Activated naive CD4-positive, alpha-beta T cell treated with anti-CD3 and anti-CD28 coated beads, Interleukin-2, amount 50 U/mL, for 24 hours (primary cell): ENCODE data around the gene FAM72D.
"Not testable (repeated sequence)": the region's sequence is repeated elsewhere in the genome, so short reads cannot be mapped to it uniquely, and the experiment has no call there.

Experiments used
- H3K27ac Mint-ChIP-seq: one replicate; pipeline ENCODE4 v1.8.0; 2021; ENCODE audit warnings: mild to moderate bottlenecking, mixed read lengths
- H3K27me3 Mint-ChIP-seq: one replicate; pipeline ENCODE4 v1.8.0; 2021; ENCODE audit warnings: mixed read lengths
- H3K36me3 Mint-ChIP-seq: one replicate; pipeline ENCODE4 v1.8.0; 2021; ENCODE audit warnings: mixed read lengths
- H3K4me1 Mint-ChIP-seq: one replicate; pipeline ENCODE4 v1.8.0; 2021; ENCODE audit warnings: mixed read lengths
- H3K4me3 Mint-ChIP-seq: one replicate; pipeline ENCODE4 v1.8.0; 2021; ENCODE audit warnings: mild to moderate bottlenecking, mixed read lengths
- H3K9me3 Mint-ChIP-seq: one replicate; pipeline ENCODE4 v1.8.0; 2021; ENCODE audit warnings: mixed read lengths

FAM72D gene

GRCh38 chr1:145122344-145123061, 26.7 kb downstream of the FAM72D start:
- H3K9me3 Mint-ChIP-seq, H3K4me3 Mint-ChIP-seq, H3K27ac Mint-ChIP-seq, H3K36me3 Mint-ChIP-seq, H3K27me3 Mint-ChIP-seq, H3K4me1 Mint-ChIP-seq: not testable (repeated sequence)

- H3K27me3 Mint-ChIP-seq, H3K9me3 Mint-ChIP-seq, H3K36me3 Mint-ChIP-seq, H3K4me1 Mint-ChIP-seq, H3K27ac Mint-ChIP-seq, H3K4me3 Mint-ChIP-seq: not testable (repeated sequence)
Measured at GRCh38 chr1:145123062-145123395, 27.3 kb downstream of the FAM72D start.

- H3K4me3 Mint-ChIP-seq, H3K9me3 Mint-ChIP-seq, H3K4me1 Mint-ChIP-seq, H3K27ac Mint-ChIP-seq, H3K36me3 Mint-ChIP-seq, H3K27me3 Mint-ChIP-seq: not testable (repeated sequence)
Measured at GRCh38 chr1:145123992-145124641, 28.3 kb downstream of the FAM72D start.

- H3K4me1 Mint-ChIP-seq, H3K27me3 Mint-ChIP-seq, H3K27ac Mint-ChIP-seq, H3K36me3 Mint-ChIP-seq, H3K9me3 Mint-ChIP-seq, H3K4me3 Mint-ChIP-seq: not testable (repeated sequence)
Measured at GRCh38 chr1:145125112-145125511, 29.3 kb downstream of the FAM72D start.

GRCh38 chr1:145127144-145127543, 31.4 kb downstream of the FAM72D start:
- not testable (repeated sequence) for H3K27me3 Mint-ChIP-seq, H3K27ac Mint-ChIP-seq, H3K4me1 Mint-ChIP-seq, H3K36me3 Mint-ChIP-seq, H3K4me3 Mint-ChIP-seq, H3K9me3 Mint-ChIP-seq

- H3K4me1 Mint-ChIP-seq, H3K27me3 Mint-ChIP-seq, H3K36me3 Mint-ChIP-seq, H3K9me3 Mint-ChIP-seq, H3K27ac Mint-ChIP-seq, H3K4me3 Mint-ChIP-seq: not testable (repeated sequence)
Measured at GRCh38 chr1:145128697-145129469, 33.1 kb downstream of the FAM72D start.

- H3K4me3 Mint-ChIP-seq, H3K36me3 Mint-ChIP-seq, H3K9me3 Mint-ChIP-seq, H3K27me3 Mint-ChIP-seq, H3K27ac Mint-ChIP-seq, H3K4me1 Mint-ChIP-seq: not testable (repeated sequence)
Measured at GRCh38 chr1:145134476-145134875, 38.7 kb downstream of the FAM72D start.

GRCh38 chr1:145140549-145140948, 44.8 kb downstream of the FAM72D start:
- not testable (repeated sequence) for H3K27me3 Mint-ChIP-seq, H3K4me3 Mint-ChIP-seq, H3K36me3 Mint-ChIP-seq, H3K9me3 Mint-ChIP-seq, H3K27ac Mint-ChIP-seq, H3K4me1 Mint-ChIP-seq

- H3K27me3 Mint-ChIP-seq, H3K36me3 Mint-ChIP-seq, H3K4me3 Mint-ChIP-seq, H3K9me3 Mint-ChIP-seq, H3K4me1 Mint-ChIP-seq, H3K27ac Mint-ChIP-seq: not testable (repeated sequence)
Measured at GRCh38 chr1:145144264-145144913, 48.6 kb downstream of the FAM72D start.

GRCh38 chr1:145146308-145146707, 50.5 kb downstream of the FAM72D start:
- not testable (repeated sequence) for H3K4me1 Mint-ChIP-seq, H3K36me3 Mint-ChIP-seq, H3K9me3 Mint-ChIP-seq, H3K4me3 Mint-ChIP-seq, H3K27ac Mint-ChIP-seq, H3K27me3 Mint-ChIP-seq

GRCh38 chr1:145147172-145147571, 51.4 kb downstream of the FAM72D start:
- not testable (repeated sequence) for H3K4me1 Mint-ChIP-seq, H3K27ac Mint-ChIP-seq, H3K4me3 Mint-ChIP-seq, H3K9me3 Mint-ChIP-seq, H3K27me3 Mint-ChIP-seq, H3K36me3 Mint-ChIP-seq

- not testable (repeated sequence) for H3K4me1 Mint-ChIP-seq, H3K27ac Mint-ChIP-seq, H3K4me3 Mint-ChIP-seq, H3K9me3 Mint-ChIP-seq, H3K36me3 Mint-ChIP-seq, H3K27me3 Mint-ChIP-seq
Measured at GRCh38 chr1:145155421-145155820, 59.6 kb downstream of the FAM72D start.

GRCh38 chr1:145155873-145156272, 60.1 kb downstream of the FAM72D start:
- H3K27me3 Mint-ChIP-seq, H3K27ac Mint-ChIP-seq, H3K9me3 Mint-ChIP-seq, H3K4me1 Mint-ChIP-seq, H3K36me3 Mint-ChIP-seq, H3K4me3 Mint-ChIP-seq: not testable (repeated sequence)

- not testable (repeated sequence) for H3K36me3 Mint-ChIP-seq, H3K27me3 Mint-ChIP-seq, H3K9me3 Mint-ChIP-seq, H3K4me1 Mint-ChIP-seq
- Mint-ChIP-seq H3K4me3 (peak overlapping the region; percentile 80), H3K27ac (peak overlapping the region; percentile 96)
Measured at GRCh38 chr1:145156891-145157610, 61.3 kb downstream of the FAM72D start.

GRCh38 chr1:145157715-145158114, 61.9 kb downstream of the FAM72D start:
- H3K4me1 Mint-ChIP-seq, H3K9me3 Mint-ChIP-seq, H3K27ac Mint-ChIP-seq, H3K4me3 Mint-ChIP-seq, H3K36me3 Mint-ChIP-seq, H3K27me3 Mint-ChIP-seq: not testable (repeated sequence)
